Breast epithelium (tissue), 4 donors: ENCODE measurements around the gene AGXT2. TPM values are rescaled to one million over a fixed set of nuclear protein-coding genes. Genes with fewer than 3 reads are reported as not detected.
A peak's percentile ranks its signal among the peaks of the same experiment; 100 is the strongest.

Source experiments
- DNase-seq, 2 donors: peaks; one replicate each; pipeline ENCODE4 v3.0.0-alpha.2; 2019; ENCODE audit warnings: low spot score in 2 of 2
- H3K27ac ChIP-seq, 2 donors: fragments of 200-600 bp; sonication (generic) in 1 of 2; one replicate each; pipeline ENCODE4 v1.5.1; 2016 to 2019; ENCODE audit warnings: mild to moderate bottlenecking in 1 of 2
- H3K27me3 ChIP-seq, 2 donors: fragments of 200-600 bp; sonication (generic) in 1 of 2; one replicate each; pipeline versions ENCODE4 v1.5.1 to v1.6.0; 2017 to 2019; ENCODE audit warnings: control low read depth in 1 of 2, mild to moderate bottlenecking in 1 of 2
- H3K36me3 ChIP-seq: fragments of 200-600 bp; one replicate; pipeline ENCODE4 v1.5.1; 2019
- H3K4me1 ChIP-seq, 2 donors: fragments of 200-600 bp; sonication (generic); one replicate each; pipeline ENCODE4 v1.5.1; 2016 to 2019; ENCODE audit warnings: control low read depth in 1 of 2
- H3K4me3 ChIP-seq, 3 donors: fragments of 200-600 bp; sonication (generic); 1 replicate in 2 of 3; 2 replicates in 1 of 3; pipeline ENCODE4 v1.5.1; 2016 to 2019; ENCODE audit warnings: mild to moderate bottlenecking in 3 of 3, moderate library complexity in 2 of 3
- H3K9me3 ChIP-seq, 2 donors: fragments of 200-600 bp; sonication (generic) in 1 of 2; one replicate each; pipeline ENCODE4 v1.5.1; 2016 to 2019; ENCODE audit warnings: control low read depth in 1 of 2
- CTCF ChIP-seq, 3 donors: fragments of 450-650 bp; IDR thresholded peaks; one replicate each; pipeline ENCODE4 v1.5.1; 2016 to 2017; ENCODE audit warnings: antibody characterized with exemption in 3 of 3, mild to moderate bottlenecking in 3 of 3, moderate library complexity in 3 of 3
- POLR2A ChIP-seq: fragments of 450-650 bp; IDR thresholded peaks from one replicate; pipeline ENCODE4 v1.6.1; 2016; ENCODE audit warnings: antibody characterized with exemption, mild to moderate bottlenecking, moderate library complexity
- POLR2AphosphoS5 ChIP-seq, 3 donors: sonication (generic); formaldehyde crosslinking; IDR thresholded peaks; one replicate each; pipeline ENCODE4 v1.6.1; 2017; ENCODE audit warnings: antibody characterized with exemption in 3 of 3
- intact Hi-C: fragments of 100-400 bp; cut with DNase I; formaldehyde crosslinking; loops from one replicate; pipeline ENCODE4 v1.15.1; 2023; ENCODE audit warnings: low total_unique reads
- total RNA-seq, 3 donors: library from RNA; depleted of rRNA; stranded (reverse); fragments of >200 nt; gene quantifications; one replicate each; pipeline ENCODE4 v1.1.0, GENCODE V29; 2016

Gene AGXT2
- total RNA-seq, 3 donors from 2014 or later, result not detected

DNA sequence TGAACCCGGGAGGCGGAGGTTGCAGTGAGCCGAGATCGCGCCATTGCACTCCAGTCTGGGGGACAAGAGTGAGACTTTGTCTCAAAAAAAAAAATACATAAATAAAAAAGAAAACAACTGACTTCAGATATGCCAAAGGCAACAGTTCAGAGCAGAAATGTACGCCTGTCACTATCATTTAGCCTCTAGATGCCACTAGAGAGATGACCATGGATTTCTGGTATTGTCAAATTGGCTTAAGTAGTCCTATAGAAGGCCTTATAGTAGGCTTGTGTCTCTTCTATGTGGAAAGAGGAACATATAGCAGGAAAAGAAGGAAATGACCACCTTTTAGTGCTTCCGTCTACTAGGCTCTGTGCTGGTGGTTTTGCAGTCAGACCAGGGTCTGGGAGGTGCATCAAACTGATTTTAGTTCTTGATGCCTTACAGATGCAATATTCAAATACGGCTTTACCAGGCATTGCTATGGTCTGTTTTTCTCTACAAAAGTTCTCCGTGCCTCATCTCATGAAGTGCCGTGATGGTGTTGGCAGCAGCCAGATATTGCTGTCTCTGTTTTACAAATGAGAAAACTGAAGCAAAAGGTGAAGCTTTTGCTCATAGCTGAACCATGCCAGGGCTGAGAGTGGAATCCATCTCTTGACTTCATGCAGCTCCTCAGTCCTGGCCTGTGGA lies 17.2 kb downstream of the AGXT2 start:
- DNase-seq, result no peak
- no peak overlapping the region for H3K27ac ChIP-seq
- intact Hi-C loops, result no loop called here
- no peaks in the 10 kb centered on the region for H3K36me3 ChIP-seq
- H3K4me1 ChIP-seq, result no peaks in the 10 kb centered on the region
- TF ChIP-seq POLR2AphosphoS5 (IDR thresholded peaks at IDR 0.05), result no peak
- no peak for TF ChIP-seq POLR2A
- H3K9me3 ChIP-seq, result no peaks in the 10 kb centered on the region
- H3K4me3 ChIP-seq, result no peak overlapping the region
- H3K27me3 ChIP-seq, result no peaks in the 10 kb centered on the region

GRCh38 chr5:35029333-35029732 lies 18.4 kb downstream of the AGXT2 start:
- no peaks in the 10 kb centered on the region for H3K4me1 ChIP-seq
- TF ChIP-seq POLR2A (no peak), POLR2AphosphoS5 (IDR thresholded peaks at IDR 0.05) (no peak), CTCF (IDR thresholded peaks at IDR 0.05) (no peak)

GRCh38 chr5:35026941-35027340 lies 20.8 kb downstream of the AGXT2 start:
- TF ChIP-seq CTCF (IDR thresholded peaks at IDR 0.05), result no peak
- no peak for TF ChIP-seq POLR2A
- TF ChIP-seq POLR2AphosphoS5 (IDR thresholded peaks at IDR 0.05), result no peak
- Histone ChIP-seq H3K4me3 (no peak overlapping the region), H3K9me3 (no peaks in the 10 kb centered on the region), H3K27ac (peak overlapping the region in 1 of 2 donors; percentile 6), H3K4me1 (no peaks in the 10 kb centered on the region), H3K27me3 (no peaks in the 10 kb centered on the region), H3K36me3 (no peaks in the 10 kb centered on the region)
- DNase-seq, result no peak
- intact Hi-C loops, result no loop called here

More at GRCh38 chr5:35029333-35029732, 18.4 kb downstream of the AGXT2 start:
- Histone ChIP-seq H3K27me3 (no peaks in the 10 kb centered on the region), H3K9me3 (no peaks in the 10 kb centered on the region), H3K27ac (no peak overlapping the region), H3K36me3 (no peaks in the 10 kb centered on the region), H3K4me3 (no peak overlapping the region)
- no peak for DNase-seq
- intact Hi-C loops, result no loop called here

DNA sequence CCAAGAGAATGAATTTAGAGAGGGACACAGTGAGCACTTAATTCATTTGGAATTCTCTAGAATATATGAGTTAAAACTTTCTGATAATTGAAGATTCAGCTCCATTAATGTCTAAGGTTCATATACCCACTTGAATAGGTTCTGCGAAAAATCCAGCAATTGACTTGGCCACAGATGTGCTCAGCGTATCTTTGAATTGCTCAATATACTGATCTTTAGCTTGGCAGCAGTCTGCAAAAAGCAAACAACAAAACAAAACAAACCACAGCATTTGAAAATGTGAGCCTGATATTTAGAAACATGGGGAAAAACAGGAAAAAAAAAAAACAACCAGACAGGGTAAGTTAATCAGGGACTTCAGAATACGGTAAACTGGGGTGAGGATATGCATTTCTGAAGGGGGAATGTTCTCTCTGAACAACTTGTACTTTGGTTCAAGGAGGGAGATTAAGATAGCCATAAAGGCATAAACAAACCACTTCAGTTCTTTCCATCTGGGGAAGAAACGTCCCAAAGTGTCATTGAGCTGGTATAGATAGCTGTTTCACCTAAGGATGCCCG lies 21.4 kb downstream of the AGXT2 start:
- TF ChIP-seq CTCF (IDR thresholded peaks at IDR 0.05) (no peak), POLR2A (no peak), POLR2AphosphoS5 (IDR thresholded peaks at IDR 0.05) (no peak)
- H3K27me3 ChIP-seq, result no peaks in the 10 kb centered on the region
- no peaks in the 10 kb centered on the region for H3K4me1 ChIP-seq
- intact Hi-C loops, result no loop called here
- no peaks in the 10 kb centered on the region for H3K9me3 ChIP-seq
- no peaks in the 10 kb centered on the region for H3K36me3 ChIP-seq
- no peak overlapping the region for H3K4me3 ChIP-seq
- DNase-seq, result no peak
- H3K27ac ChIP-seq, result no peak overlapping the region

GRCh38 chr5:35024911-35025510 lies 22.7 kb downstream of the AGXT2 start:
- no peak for TF ChIP-seq CTCF (IDR thresholded peaks at IDR 0.05)
- TF ChIP-seq POLR2A, result no peak
- TF ChIP-seq POLR2AphosphoS5 (IDR thresholded peaks at IDR 0.05), result no peak
- Histone ChIP-seq H3K4me1 (no peaks in the 10 kb centered on the region), H3K27ac (no peak overlapping the region), H3K4me3 (no peak overlapping the region), H3K27me3 (no peaks in the 10 kb centered on the region), H3K9me3 (no peaks in the 10 kb centered on the region), H3K36me3 (no peaks in the 10 kb centered on the region)
- no peak for DNase-seq
- intact Hi-C loops, result no loop called here
